GM18868 (cell line): ENCODE data around the gene DIS3L2.
"Not testable (repeated sequence)": the region's sequence is repeated elsewhere in the genome, so short reads cannot be mapped to it uniquely, and the experiment has no call there.

Experiments
- ATAC-seq: cut with Tn5 transposase; IDR thresholded peaks from one replicate; pipeline ENCODE4 v1.9.1; 2021; ENCODE audit warnings: mild to moderate bottlenecking, moderate library complexity; ENCODE audit not compliant: unreplicated experiment

DIS3L2 gene

GRCh38 chr2:232363064-232363783 is 401.7 kb downstream of the DIS3L2 start:
- not testable (repeated sequence) for ATAC-seq

DNA sequence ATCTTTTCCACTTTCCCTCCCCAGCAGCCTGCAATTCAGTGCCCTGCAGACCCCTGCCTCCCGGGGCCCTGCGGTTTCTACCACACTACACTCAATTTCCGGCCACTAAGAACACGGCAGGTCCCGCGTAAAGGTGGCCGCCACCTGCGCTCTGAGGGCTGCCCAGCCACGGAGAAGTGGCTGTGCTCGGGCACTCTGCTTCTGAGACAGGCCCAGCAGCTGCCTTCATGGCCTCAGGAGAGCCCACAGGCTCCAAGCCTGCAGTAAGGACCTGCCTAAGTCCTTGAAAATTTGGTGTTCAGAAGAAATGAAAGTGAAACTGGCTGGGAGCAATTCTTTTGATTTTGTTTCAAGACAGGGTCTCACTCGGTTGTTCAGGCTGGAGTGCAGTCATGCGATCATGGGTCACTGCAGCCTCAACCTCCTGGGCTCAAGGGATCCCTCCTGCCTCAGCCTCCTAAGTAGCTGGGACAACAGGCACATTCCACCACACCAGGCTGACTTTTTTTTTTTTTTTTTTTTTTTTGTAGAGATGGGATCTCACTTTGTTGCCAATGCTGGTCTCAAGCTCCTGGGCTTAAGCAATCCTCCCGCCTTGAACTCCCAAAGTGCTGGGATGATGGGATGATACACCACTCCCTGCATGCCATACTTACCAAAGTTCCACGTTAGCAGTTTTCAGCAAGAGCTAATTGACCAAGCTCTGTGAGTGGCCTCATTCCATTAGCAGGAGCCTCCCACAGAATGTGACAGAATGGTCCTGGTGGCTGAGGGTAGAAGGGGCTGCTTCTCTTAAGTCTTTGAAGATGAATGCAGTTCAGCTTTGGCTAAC is 402.5 kb downstream of the DIS3L2 start:
- peak; percentile 51 for ATAC-seq

DNA sequence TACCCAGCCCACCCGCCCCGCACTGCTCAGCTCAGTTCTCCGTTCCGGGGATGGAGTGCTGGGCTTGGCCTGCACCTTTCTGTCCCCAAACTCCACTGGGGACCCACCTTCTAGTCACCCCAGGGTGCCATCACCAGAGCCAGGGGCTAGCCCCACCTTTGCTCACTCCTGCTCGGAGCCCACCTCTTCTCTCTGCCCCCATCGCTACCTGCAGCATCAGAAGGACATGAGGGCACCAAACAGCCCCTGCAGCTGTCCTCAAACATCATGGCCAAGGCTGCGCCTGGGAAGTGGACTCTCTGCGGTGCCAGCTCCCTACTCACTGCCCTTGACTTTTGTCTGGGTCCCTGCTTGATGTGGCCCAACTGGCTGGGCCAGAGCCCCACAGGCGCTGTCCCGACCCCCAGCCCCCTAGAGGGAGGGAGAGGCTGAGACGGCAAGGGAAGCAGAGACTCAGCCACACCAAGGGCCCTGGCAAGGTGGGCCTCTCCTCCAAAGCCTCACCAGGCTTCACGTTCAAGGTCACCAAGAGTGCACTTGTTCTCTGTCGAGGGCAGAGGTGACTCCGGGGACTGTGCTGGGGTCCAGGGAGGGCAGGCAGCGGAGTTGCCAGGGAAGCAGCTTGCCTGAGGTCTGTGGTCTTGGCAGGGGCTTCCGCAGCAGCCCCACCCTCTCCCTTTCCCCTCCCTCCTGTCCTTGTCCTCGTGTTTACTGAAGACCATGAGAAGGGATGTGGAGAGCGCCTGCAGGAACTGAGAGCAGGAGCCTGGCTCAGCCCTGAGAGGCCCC is 403.5 kb downstream of the DIS3L2 start:
- not testable (repeated sequence) for ATAC-seq

DNA sequence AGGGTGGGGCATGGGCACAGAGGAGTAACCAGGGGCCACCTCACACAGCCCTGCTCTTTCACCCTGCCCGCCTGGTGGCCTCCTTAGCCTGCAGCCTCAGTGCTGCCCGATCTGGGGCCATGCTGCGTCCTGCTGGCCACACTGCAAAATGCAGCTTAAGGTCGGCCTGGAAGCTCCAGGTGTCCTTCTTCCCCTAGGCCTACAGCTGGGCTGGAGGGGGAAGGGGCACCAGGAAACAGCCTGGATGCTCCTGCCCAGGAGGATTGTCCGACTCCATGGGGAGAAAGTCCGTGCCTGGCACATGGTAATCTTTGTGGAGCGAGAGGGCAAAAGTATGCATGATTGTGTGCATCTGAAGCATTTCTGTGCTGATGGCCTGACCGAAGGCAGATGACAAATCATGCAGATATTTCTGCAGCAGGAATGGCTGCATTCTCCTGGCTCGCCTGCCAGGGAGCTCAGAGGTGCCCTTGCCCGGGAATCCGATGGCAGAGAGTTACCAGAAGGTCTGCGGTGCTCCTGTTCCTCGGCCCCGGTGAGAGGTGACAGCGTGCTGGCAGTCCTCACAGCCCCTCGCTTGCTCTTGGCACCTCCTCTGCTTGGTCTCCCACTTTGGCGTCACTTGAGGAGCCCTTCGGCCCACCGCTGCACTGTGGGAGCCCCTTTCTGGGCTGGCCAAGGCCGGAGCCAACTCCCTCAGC is 404.3 kb downstream of the DIS3L2 start:
- no peak for ATAC-seq

GRCh38 chr2:232366461-232366860 is 404.9 kb downstream of the DIS3L2 start:
- ATAC-seq, result not testable (repeated sequence)

GRCh38 chr2:232367016-232367415 is 405.5 kb downstream of the DIS3L2 start:
- no peak for ATAC-seq

- no peak for ATAC-seq
Observed at GRCh38 chr2:232367591-232368233, 406.2 kb downstream of the DIS3L2 start.

DNA sequence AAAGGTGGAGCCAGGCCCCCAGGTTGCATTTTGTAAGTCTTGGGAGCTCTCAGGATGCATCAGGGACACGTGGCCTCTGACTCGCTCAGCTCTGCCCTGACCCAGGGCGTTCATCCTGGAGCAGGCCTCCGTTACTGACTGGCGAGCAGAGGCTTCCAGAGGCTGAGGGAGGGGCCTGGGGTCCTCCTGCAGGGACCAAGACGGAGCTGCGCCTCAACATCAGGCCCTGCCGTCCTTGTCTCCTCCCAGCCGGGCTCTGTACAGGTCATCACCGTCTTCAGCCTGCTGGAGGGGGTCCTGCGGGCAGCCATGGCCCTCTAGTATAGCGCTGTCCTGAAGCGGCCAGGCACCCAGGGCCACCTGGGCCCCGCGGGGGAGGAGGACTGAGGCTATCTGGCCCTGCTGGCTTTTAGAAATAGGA is 406.8 kb downstream of the DIS3L2 start:
- no peak for ATAC-seq

GRCh38 chr2:232369126-232369951 is 407.8 kb downstream of the DIS3L2 start:
- ATAC-seq, result no peak

DNA sequence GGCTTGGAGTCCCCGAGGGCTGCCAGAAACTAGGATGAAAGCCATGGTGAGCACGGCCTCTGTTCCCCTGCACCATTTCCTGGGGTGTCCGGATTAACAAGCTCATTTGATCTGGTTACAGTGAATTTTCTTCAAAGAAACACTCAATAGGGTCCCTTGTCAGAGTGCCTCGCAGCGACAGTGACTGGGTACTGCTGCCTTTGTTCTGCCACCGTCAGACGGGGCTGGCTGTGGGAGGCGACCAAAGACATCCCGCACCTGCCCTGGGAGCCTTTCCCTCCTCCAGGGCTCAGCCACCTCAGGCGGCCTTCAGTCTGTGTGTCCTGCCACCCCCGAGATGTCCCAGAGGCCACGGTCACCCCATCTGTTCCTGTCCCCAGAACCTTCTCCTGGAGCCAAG is 408.5 kb downstream of the DIS3L2 start:
- ATAC-seq, result not testable (repeated sequence)

DNA sequence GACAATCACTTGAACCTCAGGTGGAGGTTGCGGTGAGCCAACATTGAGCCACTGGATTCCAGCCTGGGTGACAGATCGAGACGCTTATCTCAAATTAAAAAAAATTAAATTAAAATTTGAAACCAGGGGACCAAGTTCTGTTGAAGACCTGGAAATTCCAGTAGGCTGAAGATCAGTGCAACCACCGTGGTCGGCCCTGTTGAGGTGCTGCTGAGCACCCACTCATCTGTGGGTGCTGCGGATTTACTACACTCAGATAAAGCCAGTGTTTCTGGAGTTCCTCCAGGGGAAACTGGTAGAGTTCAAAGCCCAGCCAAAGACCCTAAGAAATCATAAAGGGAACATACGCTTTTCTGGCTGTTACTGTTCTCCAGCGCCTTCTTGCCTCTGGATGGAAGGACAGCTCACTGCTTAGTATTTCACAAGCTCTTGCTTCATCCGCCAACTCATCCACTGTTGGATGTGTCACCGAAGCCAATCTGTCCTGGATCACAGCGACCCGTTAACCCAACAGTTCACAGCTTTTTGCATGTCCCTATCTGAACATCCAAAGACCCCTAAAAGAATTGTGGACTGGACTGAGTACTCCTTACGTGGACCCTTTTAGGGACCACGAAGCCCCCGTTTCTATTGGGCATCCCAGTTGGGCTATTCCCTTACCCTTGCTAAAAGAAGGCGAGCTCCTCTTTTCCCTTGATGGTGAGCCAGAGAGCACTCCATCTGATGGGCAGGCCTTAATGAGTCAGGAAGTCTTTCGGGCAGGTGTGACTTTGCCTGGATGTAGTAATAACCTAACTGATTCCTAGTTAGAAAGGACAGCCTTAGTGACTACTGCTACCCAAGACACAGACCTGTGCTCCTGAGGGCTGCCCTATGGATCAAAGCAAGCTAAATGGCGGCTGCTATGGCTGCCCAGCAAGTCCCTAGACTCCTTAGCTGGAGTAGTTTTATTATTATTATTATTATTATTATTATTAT is 411.0 kb downstream of the DIS3L2 start:
- ATAC-seq, result no peak

DNA sequence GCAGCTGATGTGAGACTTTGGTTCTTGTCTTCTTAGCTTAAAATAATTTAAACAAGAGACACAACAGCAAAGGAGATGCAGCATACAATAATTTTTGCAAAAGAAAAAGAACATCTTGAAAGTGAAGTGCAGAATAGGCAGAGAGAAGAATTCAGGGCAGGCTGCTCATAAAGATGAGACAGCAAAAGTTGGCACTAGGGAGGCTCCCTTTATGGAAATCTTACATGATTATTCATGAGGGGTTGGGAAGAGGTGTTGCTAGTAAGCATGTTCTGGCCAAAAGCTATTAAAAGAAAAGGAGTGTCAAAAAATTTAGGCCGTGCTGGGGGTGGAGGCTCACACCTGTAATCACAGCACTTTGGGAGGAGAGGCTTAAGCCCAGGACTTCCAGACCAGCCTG is 412.8 kb downstream of the DIS3L2 start:
- no peak for ATAC-seq

DNA sequence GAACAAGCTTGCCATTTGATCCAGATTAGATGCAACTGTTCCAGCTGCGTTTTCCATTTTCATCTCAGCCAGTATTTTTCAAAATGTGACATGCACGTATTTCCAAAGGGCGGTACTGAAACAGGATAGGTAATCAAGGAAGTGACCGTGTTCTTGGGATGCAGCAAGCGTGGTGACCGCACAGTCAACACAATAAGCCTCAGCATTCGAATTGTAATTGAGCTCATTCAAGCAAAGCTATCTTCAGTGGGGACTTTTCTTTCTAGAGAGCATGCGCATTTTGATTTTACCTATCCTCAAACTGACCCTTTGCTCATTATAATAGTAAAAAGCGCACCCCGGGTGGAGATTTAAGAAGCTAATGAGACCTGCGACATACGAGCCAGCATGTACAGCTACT is 413.7 kb downstream of the DIS3L2 start:
- no peak for ATAC-seq

- no peak for ATAC-seq
Observed at GRCh38 chr2:232376260-232376659, 414.7 kb downstream of the DIS3L2 start.

DNA sequence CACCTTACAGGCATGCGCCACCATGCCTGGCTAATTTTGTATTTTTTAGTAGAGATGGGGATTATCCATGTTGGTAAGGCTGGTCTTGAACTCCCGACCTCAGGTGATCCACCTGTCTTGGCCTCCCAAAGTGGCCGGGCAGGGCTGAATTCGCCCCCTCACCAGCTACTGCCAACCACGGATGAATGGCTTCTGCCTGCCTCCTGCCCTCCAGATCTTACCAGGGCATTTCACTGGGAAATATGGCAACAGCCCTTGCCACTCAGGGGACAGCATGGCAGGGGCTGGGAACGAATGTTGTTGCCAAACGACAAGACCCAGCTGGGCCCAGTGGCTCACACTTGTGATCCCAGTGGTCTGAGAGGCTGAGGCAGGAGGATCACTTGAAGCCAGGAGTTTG is 415.2 kb downstream of the DIS3L2 start:
- no peak for ATAC-seq

DNA sequence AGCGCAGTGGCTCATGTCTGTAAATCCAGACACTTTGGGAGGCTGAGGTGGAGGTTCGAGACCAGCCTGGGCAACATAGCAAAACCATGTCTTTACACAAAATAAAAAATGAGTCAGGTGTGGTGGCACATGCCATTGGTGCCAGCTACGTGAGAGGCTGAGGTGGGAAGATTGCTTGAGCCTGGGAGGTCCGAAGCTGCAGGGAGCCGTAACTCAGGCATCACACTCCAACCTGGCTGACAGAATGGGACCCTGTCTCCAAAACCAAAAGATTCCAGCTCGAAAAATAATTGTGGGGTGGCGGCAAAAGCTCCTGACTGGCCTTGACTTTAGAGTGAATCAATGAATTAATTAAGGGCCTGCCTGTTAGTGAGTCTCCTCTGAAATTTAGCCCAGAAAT is 415.8 kb downstream of the DIS3L2 start:
- ATAC-seq, result no peak

DNA sequence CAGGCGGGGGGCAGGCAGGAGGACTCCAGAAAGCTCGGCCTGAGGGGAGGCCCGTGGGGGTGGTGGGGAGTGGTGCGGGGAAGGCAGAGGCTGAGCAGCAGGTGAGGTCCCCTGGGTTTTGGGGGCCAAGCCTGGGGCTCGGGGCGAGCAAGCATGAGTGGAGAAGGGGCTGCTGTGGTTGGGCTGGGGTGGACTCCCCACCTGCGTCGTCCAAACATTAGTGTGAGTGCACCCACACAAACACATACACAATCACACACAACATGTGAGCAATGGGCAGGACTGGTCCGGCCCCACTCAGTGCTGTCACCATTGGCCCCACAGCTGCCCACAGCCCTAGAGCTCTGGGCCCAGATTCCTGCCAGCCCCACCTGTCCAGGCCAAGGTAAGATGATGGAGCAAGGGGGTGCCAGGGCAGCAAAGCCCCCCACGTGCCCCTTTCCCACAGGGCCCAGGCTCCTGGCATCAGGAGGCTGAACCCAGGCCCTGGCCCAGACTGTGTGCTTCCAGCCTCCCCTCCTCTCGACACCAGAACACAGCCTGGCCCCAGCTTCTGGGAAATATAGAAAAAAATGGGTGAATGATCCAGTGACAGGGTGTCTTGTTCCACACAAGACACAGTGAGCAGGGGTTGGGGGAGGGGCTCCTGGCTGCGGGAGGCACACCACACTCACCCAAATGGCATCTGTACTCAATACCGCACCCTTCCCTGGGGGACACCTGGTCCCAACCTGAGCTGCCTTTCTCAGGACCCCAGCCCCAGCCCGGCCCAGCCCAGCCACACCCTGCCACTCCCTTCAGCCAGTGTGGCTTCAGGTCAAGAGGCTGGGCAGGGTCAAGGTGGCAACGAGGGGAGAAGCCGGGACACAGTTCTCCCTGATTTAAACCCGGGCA is 416.6 kb downstream of the DIS3L2 start:
- no peak for ATAC-seq
